AG04450 (cell line): Measurements from ENCODE around the gene DPYD. TPM values are rescaled to one million over a fixed set of nuclear protein-coding genes. Genes with fewer than 3 reads are reported as not detected.

Source experiments
- CTCF ChIA-PET: fragments of 300-600, 350-600 bp; formaldehyde crosslinking; extraction: SDS; loops from one replicate; lab custom pipeline; 2022; ENCODE audit warnings: antibody characterized with exemption, inconsistent platforms; lab: Charles Lee
- POLR2A ChIA-PET: fragments of 350-600 bp; formaldehyde crosslinking; extraction: SDS; loops from one replicate; lab custom pipeline; 2021; ENCODE audit warnings: antibody characterized with exemption, inconsistent platforms; lab: Yijun Ruan, JAX
- DNase-seq: peaks from one replicate; pipeline ENCODE4 v3.0.0-alpha.2; 2011; ENCODE audit warnings: low read depth, low spot score
- H3K27ac ChIP-seq: one replicate; pipeline ENCODE4 v1.5.1; 2012; ENCODE audit warnings: low read depth, low read length, control low read depth
- H3K27me3 ChIP-seq: one replicate; pipeline ENCODE4 v1.6.0; 2012; ENCODE audit warnings: low read length; ENCODE audit not compliant: control insufficient read depth, insufficient read depth
- H3K4me3 ChIP-seq: 2 replicates; pipeline ENCODE4 v1.5.1; 2011; ENCODE audit warnings: mild to moderate bottlenecking, low read depth, low read length, control low read depth
- H3K9me3 ChIP-seq: 2 replicates; pipeline ENCODE4 v1.5.1; 2012; ENCODE audit warnings: low read length; ENCODE audit not compliant: control insufficient read depth, insufficient read depth
- polyA plus RNA-seq: library from polyadenylated mRNA; depleted of rRNA; stranded (reverse); fragments of >200 nt; gene quantifications from 2 replicates; pipeline ENCODE4 v1.2.3, GENCODE V29; 2011
- TF ChIP-seq, protein P1 (sequence below): IDR thresholded peaks from 2 replicates; pipeline ENCODE4 v1.5.1; 2011; ENCODE audit warnings: low read depth, low read length, control low read depth, inconsistent platforms

Gene DPYD
- polyA plus RNA-seq, 1 experiment = 21.4 TPM

DNA sequence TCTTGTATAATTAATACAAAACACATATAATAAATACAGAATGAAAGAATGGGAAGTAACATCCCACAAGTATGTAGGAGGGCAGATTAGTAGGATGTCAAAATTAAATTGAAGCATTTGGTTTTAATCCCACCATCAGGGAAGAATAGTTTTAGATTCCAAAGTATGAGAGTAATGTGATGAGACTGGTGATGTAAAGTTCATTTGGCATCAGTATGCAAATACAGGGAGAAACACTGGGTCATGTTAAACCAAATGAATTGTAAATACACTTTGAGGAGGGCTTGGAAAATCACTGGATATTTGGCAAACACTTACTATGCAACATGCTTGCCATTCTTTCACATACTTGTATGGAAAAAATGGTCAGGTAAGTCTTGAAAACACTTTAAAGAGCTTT is 358.8 kb downstream of the DPYD start:
- ChIA-PET CTCF (interaction anchor here (0.5 kb wide), 1 partner anchor 24 kb away, joined by 3 read pairs; no protein-coding TSS in a partner anchor), POLR2A (no interaction called here)
- no peak overlapping the region for H3K4me3 ChIP-seq
- H3K9me3 ChIP-seq = no peaks in the 10 kb centered on the region
- TF ChIP-seq, protein P1, sequence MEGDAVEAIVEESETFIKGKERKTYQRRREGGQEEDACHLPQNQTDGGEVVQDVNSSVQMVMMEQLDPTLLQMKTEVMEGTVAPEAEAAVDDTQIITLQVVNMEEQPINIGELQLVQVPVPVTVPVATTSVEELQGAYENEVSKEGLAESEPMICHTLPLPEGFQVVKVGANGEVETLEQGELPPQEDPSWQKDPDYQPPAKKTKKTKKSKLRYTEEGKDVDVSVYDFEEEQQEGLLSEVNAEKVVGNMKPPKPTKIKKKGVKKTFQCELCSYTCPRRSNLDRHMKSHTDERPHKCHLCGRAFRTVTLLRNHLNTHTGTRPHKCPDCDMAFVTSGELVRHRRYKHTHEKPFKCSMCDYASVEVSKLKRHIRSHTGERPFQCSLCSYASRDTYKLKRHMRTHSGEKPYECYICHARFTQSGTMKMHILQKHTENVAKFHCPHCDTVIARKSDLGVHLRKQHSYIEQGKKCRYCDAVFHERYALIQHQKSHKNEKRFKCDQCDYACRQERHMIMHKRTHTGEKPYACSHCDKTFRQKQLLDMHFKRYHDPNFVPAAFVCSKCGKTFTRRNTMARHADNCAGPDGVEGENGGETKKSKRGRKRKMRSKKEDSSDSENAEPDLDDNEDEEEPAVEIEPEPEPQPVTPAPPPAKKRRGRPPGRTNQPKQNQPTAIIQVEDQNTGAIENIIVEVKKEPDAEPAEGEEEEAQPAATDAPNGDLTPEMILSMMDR = no peak
- H3K27me3 ChIP-seq = no peaks in the 10 kb centered on the region
- DNase-seq = no peak
- no peak overlapping the region for H3K27ac ChIP-seq

DNA sequence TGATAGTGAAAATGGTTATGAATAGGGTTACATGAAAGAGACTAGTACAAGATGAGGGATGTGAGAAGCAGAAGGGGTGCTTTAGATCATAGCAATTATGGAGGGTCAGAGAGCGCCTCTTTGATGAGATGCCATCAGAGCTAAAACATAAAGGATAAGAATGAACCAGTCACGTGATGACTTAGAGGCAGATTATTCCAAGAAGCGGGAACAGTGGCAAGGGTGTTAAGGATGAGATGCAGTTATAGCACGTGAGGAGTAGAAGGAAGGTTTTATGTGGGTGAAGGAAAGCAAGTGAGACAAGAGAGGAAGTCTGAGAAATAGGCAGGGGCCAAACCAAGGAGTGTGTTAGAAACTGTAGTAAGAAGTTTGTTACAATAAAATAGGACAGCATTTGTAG is 360.1 kb downstream of the DPYD start:
- H3K27ac ChIP-seq = no peak overlapping the region
- TF ChIP-seq, protein P1 = no peak
- POLR2A ChIA-PET = no interaction called here
- H3K4me3 ChIP-seq = no peak overlapping the region
- H3K9me3 ChIP-seq = no peaks in the 10 kb centered on the region
- CTCF ChIA-PET = no interaction called here
- no peak for DNase-seq
- H3K27me3 ChIP-seq = no peaks in the 10 kb centered on the region

- Histone ChIP-seq H3K27ac (no peak overlapping the region), H3K9me3 (no peaks in the 10 kb centered on the region), H3K4me3 (no peak overlapping the region), H3K27me3 (no peaks in the 10 kb centered on the region)
- no peak for DNase-seq
- ChIA-PET CTCF (no interaction called here), POLR2A (no interaction called here)
- TF ChIP-seq, protein P1 = no peak
Measured at GRCh38 chr1:97553971-97554370, 366.9 kb downstream of the DPYD start.

DNA sequence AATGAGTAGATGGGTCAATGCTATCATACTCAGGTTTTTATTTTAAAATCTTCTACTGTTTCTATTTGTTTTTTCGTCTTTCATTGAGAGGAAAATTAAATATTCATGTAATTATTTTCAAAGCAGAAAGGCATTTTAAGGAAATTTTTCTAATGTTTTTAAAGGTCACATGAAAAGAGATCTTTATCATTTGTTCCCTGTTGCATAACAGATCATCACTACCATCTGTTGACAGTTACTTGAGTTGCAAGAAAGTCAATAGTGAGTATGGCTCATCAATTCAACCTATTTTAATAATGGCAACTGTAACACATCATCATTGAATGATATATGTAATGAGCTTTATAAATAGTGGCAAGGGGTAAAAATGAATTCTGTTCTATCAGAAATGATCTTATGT is 369.7 kb downstream of the DPYD start:
- POLR2A ChIA-PET = no interaction called here
- no peak for DNase-seq
- no peaks in the 10 kb centered on the region for H3K9me3 ChIP-seq
- CTCF ChIA-PET = no interaction called here
- H3K27me3 ChIP-seq = no peaks in the 10 kb centered on the region
- TF ChIP-seq, protein P1 = no peak
- no peak overlapping the region for H3K4me3 ChIP-seq
- H3K27ac ChIP-seq = no peak overlapping the region

DNA sequence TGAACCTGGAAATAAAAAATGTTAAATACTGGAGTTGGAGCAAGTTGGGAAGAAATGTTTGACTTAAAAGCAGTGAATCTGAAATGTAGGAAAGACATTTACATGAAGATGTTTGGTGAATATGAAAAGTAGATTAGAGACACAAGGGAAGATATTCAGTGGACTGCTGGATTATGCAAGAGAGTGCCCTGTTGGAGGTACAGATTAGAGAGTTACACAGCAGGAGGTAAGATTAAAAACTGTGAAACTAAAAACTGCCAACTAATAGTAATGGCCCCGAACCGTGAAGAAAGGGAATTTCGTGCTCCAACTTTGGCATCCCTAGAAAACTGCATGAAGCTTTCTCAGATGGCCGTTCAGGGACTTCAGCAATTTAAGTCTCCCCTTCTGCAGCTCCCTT is 375.4 kb downstream of the DPYD start:
- TF ChIP-seq, protein P1 = no peak
- no peak overlapping the region for H3K27ac ChIP-seq
- H3K4me3 ChIP-seq = no peak overlapping the region
- H3K27me3 ChIP-seq = no peaks in the 10 kb centered on the region
- H3K9me3 ChIP-seq = no peaks in the 10 kb centered on the region
- DNase-seq = no peak
- ChIA-PET CTCF (interaction anchor here (2.2 kb wide), 1 partner anchor 20 kb away, joined by 6 read pairs; no protein-coding TSS in a partner anchor), POLR2A (no interaction called here)
